Superior temporal gyrus (tissue), 1 donor: Measurements from ENCODE around the gene FBXW4.

Experiments used
- DNase-seq: peaks from one replicate; pipeline ENCODE4 v3.0.0-alpha.2; 2016; ENCODE audit errors: extremely low spot score

FBXW4 gene

GRCh38 chr10:101585841-101586240 lies 109.1 kb downstream of the FBXW4 start:
- no peak for DNase-seq

- DNase-seq, result no peak
These were observed 114.2 kb downstream of the FBXW4 start for GRCh38 chr10:101580486-101581399.

- no peak for DNase-seq
These were observed 115.5 kb downstream of the FBXW4 start for GRCh38 chr10:101579516-101579870.

GRCh38 chr10:101578803-101579515 lies 116.0 kb downstream of the FBXW4 start:
- no peak for DNase-seq

- no peak for DNase-seq
These were observed 116.8 kb downstream of the FBXW4 start for GRCh38 chr10:101578192-101578591.

GRCh38 chr10:101577121-101577871 lies 117.7 kb downstream of the FBXW4 start:
- DNase-seq, result no peak

- no peak for DNase-seq
These were observed 118.6 kb downstream of the FBXW4 start for GRCh38 chr10:101576211-101576863.

- no peak for DNase-seq
These were observed 119.3 kb downstream of the FBXW4 start for GRCh38 chr10:101575580-101576210.

- no peak for DNase-seq
These were observed 119.9 kb downstream of the FBXW4 start for GRCh38 chr10:101575091-101575490.

- no peak for DNase-seq
These were observed 120.9 kb downstream of the FBXW4 start for GRCh38 chr10:101573885-101574753.

- DNase-seq, result no peak
These were observed 122.2 kb downstream of the FBXW4 start for GRCh38 chr10:101572785-101573184.

GRCh38 chr10:101572126-101572525 lies 122.8 kb downstream of the FBXW4 start:
- DNase-seq, result no peak

- DNase-seq, result no peak
These were observed 123.6 kb downstream of the FBXW4 start for GRCh38 chr10:101571271-101571925.

- DNase-seq, result no peak
These were observed 124.3 kb downstream of the FBXW4 start for GRCh38 chr10:101570428-101571270.

- DNase-seq, result peak; percentile 80
These were observed 125.1 kb downstream of the FBXW4 start for GRCh38 chr10:101569622-101570427.

GRCh38 chr10:101569323-101569621 lies 125.7 kb downstream of the FBXW4 start:
- no peak for DNase-seq

GRCh38 chr10:101568054-101568745 lies 126.8 kb downstream of the FBXW4 start:
- no peak for DNase-seq
